HAP-1 (cell line): ENCODE data around the gene SMIM9.
"Not testable (repeated sequence)": the region's sequence is repeated elsewhere in the genome, so short reads cannot be mapped to it uniquely, and the experiment has no call there.

Source experiments
- DNase-seq, 2 experiments: peaks; one replicate each; pipeline ENCODE4 v3.0.0-alpha.2; 2016 to 2020; ENCODE audit warnings: low spot score in 2 of 2
- H3K27me3 ChIP-seq: fragments of 250-450 bp; sonication (Bioruptor Pico); 2 replicates; pipeline ENCODE4 v1.5.1; 2020; ENCODE audit warnings: low read depth, mild to moderate bottlenecking, moderate library complexity
- H3K36me3 ChIP-seq: fragments of 250-450 bp; sonication (Bioruptor Pico); replicated peaks from 2 replicates; pipeline ENCODE4 v1.5.1; 2020; ENCODE audit warnings: mild to moderate bottlenecking
- H3K4me1 ChIP-seq: fragments of 250-450 bp; sonication (Bioruptor Pico); 2 replicates; pipeline ENCODE4 v1.5.1; 2020; ENCODE audit warnings: mild to moderate bottlenecking
- H3K4me3 ChIP-seq: fragments of 250-450 bp; sonication (Bioruptor Pico); 2 replicates; pipeline ENCODE4 v1.5.1; 2020; ENCODE audit warnings: mild to moderate bottlenecking, moderate library complexity
- H3K9me3 ChIP-seq: fragments of 250-450 bp; sonication (Bioruptor Pico); 2 replicates; pipeline ENCODE4 v1.5.1; 2020; ENCODE audit warnings: mild to moderate bottlenecking, moderate library complexity
- in situ Hi-C: fragments of 300-500 bp; cut with MboI; formaldehyde crosslinking; loops from 3 replicates; pipeline ENCODE4 v1.14.3; 2020; ENCODE audit warnings: low sequenced_read_pairs, inconsistent platforms, mixed read lengths

SMIM9 gene

GRCh38 chrX:154824638-154825037 is 9.8 kb downstream of the SMIM9 start:
- Histone ChIP-seq H3K4me1 (0 out of 2 replicates have a peak, but pooled peaks cover 2% of the 10 kb centered on the region), H3K36me3 (no peaks in the 10 kb centered on the region), H3K9me3 (no peaks in the 10 kb centered on the region), H3K27me3 (peaks cover 2% of the 10 kb centered on the region; the same call in 1 of the 2 replicates), H3K4me3 (no peak overlapping the region)
- in situ Hi-C loops, result no loop called here
- DNase-seq, result no peak

GRCh38 chrX:154822029-154822428 is 12.4 kb downstream of the SMIM9 start:
- H3K4me1 ChIP-seq, result 0 out of 2 replicates have a peak, but pooled peaks cover 5% of the 10 kb centered on the region
- 0 out of 2 replicates have a peak, but pooled peaks cover 4% of the 10 kb centered on the region for H3K9me3 ChIP-seq
- no peaks in the 10 kb centered on the region for H3K36me3 ChIP-seq
- peaks cover 2% of the 10 kb centered on the region; the same call in 1 of the 2 replicates for H3K27me3 ChIP-seq
- in situ Hi-C loops, result no loop called here
- H3K4me3 ChIP-seq, result no peak overlapping the region
- no peak for DNase-seq

DNA sequence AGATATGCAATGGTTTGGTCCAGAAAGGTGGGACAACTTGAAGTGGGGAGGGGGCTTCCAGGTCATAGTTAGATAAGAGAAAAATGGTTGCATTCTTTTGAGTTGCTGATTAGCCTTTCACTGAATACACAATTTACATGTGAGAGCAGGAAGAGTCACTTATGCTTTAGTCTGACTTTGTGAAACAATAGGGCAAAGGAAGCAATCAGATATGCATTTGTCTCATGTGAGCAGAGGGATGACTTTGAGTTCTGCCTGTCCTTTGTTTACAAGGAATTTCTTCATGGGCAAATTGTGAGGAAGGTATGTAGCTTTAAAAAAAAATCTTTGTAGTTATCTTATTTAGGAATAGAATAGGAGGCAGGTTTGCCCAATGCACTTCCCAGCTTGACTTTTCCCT is 12.9 kb downstream of the SMIM9 start:
- in situ Hi-C loops, result no loop called here
- Histone ChIP-seq H3K4me1 (0 out of 2 replicates have a peak, but pooled peaks cover 5% of the 10 kb centered on the region), H3K27me3 (peaks cover 1% of the 10 kb centered on the region; the same call in 1 of the 2 replicates), H3K36me3 (no peaks in the 10 kb centered on the region), H3K9me3 (0 out of 2 replicates have a peak, but pooled peaks cover 4% of the 10 kb centered on the region), H3K4me3 (no peak overlapping the region)
- no peak for DNase-seq

DNA sequence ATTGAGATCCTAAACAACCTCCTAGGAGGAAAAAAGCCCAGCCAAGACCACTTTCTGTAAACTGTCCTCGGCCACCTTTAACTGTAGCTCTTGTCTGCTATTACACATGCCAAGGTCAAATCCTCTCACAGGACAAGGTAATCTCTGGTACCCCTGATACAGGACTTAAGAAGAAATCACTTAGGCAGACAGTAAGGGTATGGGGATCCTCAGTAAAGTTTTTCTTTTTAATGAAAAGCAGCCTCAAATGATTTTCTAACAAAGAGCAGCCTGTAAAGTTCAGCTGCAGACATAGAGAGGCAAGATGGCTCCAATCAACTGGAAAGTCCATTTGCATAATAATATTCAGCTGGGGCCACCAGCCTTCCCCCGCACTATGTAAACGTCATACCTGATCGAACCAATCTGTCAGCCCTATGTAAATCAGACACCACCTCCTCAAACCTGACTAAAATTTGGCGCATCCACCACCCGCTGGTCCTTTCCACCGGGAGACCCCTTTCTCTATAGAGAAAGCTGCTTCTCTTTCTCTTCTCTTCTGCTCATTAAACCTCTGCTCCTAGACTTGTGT is 14.6 kb downstream of the SMIM9 start:
- in situ Hi-C loops, result no loop called here
- no peak overlapping the region for H3K4me3 ChIP-seq
- H3K4me1 ChIP-seq, result 0 out of 2 replicates have a peak, but pooled peaks cover 5% of the 10 kb centered on the region
- H3K9me3 ChIP-seq, result 0 out of 2 replicates have a peak, but pooled peaks cover 4% of the 10 kb centered on the region
- DNase-seq, result peak in 1 of 2 experiments; percentile 33
- no peaks in the 10 kb centered on the region for H3K27me3 ChIP-seq
- H3K36me3 ChIP-seq, result no peaks in the 10 kb centered on the region

DNA sequence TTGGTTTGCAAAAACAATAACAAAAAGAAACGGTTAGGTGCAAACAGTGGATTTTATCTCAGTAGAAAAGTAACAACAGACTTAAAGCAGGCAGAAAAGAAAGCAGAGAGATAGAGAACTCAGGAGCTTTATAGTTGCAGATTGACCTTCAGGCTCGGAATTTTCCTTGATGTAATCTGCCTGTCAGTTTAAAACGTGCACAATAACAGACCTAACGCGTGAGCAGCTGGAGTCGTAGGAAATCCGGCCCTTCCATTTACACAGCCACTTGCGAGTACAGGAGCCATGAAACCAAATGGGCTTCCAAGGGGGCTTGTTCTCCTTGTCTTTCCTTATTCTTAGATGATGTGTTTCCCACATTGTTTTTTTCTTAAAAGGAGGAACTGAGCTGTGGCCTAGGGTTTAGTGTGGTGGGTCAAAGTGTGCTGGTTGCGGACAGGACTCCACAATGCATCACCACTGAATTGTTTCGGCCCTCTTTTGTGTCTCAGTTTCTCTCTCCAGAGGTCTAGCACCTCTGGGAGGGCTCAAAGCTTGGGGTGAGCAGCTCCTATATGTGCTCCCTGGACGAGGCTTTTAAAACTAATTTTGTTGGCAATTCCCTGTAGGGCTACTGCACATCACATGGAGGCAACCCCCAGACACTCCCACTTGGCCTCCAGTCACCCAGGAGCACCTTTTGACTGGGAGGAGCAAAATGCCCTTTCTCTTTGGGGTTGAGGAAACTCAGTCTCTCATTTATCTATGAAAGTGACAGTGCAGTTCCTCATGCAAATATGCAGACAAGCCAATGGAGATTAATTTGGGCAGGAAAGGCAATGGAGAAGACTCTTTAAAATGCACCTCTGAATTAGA is 15.3 kb downstream of the SMIM9 start:
- peaks cover 2% of the 10 kb centered on the region for H3K27me3 ChIP-seq
- H3K4me1 ChIP-seq, result 0 out of 2 replicates have a peak, but pooled peaks cover 5% of the 10 kb centered on the region
- DNase-seq, result no peak
- H3K36me3 ChIP-seq, result no peaks in the 10 kb centered on the region
- no peak overlapping the region for H3K4me3 ChIP-seq
- in situ Hi-C loops, result no loop called here
- H3K9me3 ChIP-seq, result 0 out of 2 replicates have a peak, but pooled peaks cover 4% of the 10 kb centered on the region

GRCh38 chrX:154817048-154817618 is 17.3 kb downstream of the SMIM9 start:
- H3K4me1 ChIP-seq, H3K9me3 ChIP-seq, DNase-seq, H3K4me3 ChIP-seq, H3K36me3 ChIP-seq, in situ Hi-C loops: not testable (repeated sequence)
- H3K27me3 ChIP-seq, result peaks cover 16% of the 10 kb centered on the region

DNA sequence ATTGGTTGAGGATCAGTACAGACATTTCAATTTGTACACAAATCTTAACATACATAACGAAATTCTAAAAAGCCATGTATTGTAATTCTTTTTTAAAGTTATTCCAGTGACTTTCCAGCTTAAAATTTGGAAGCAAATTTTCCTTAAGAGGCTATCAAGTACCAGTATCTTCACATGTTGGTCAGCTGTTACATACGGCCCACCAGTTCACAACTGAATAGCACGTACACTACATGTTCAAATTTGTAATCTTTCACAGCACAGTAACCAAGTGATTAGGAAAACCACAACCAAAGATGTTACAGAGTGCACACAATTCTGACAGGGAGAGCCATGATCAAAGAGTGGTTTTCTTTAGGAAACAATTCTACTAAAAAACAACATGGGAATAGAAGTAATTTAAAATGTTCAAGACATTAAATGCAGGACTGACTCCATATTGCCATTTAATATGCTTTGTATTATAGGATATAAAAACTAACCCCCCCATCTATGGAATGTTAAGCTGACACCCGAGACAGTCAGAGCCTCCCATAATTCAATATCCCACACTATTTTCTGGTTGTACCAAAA is 18.1 kb downstream of the SMIM9 start:
- H3K36me3 ChIP-seq, DNase-seq, H3K9me3 ChIP-seq, H3K4me3 ChIP-seq, H3K4me1 ChIP-seq, in situ Hi-C loops: not testable (repeated sequence)
- H3K27me3 ChIP-seq, result peaks cover 16% of the 10 kb centered on the region

GRCh38 chrX:154815274-154815818 is 19.1 kb downstream of the SMIM9 start:
- in situ Hi-C loops, result no loop called here
- 0 out of 2 replicates have a peak, but pooled peaks cover 5% of the 10 kb centered on the region for H3K4me1 ChIP-seq
- no peak for DNase-seq
- H3K27me3 ChIP-seq, result peaks cover 16% of the 10 kb centered on the region
- 0 out of 2 replicates have a peak, but pooled peaks cover 4% of the 10 kb centered on the region for H3K9me3 ChIP-seq
- no peak overlapping the region for H3K4me3 ChIP-seq
- no peaks in the 10 kb centered on the region for H3K36me3 ChIP-seq

DNA sequence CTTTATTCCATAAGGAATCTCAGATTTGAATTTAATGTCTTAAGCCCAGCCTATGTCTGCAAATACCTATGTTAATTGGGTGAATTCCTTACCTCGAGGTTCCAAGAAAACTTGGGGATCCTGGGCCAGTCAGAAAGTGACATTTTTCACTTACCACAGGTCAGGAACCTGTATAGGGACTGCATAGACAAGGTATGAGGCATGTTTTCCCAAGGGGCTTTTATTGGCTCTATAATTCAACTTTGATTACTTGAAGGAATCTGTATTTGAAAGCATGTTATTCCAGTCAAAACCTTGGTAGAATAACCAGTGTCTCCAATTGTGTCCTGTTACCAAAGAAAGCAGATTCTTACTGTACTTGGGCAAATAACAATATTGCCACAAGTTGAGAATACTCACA is 20.7 kb downstream of the SMIM9 start:
- in situ Hi-C loops, result no loop called here
- H3K9me3 ChIP-seq, result 0 out of 2 replicates have a peak, but pooled peaks cover 4% of the 10 kb centered on the region
- no peaks in the 10 kb centered on the region for H3K4me1 ChIP-seq
- H3K36me3 ChIP-seq, result no peaks in the 10 kb centered on the region
- H3K4me3 ChIP-seq, result no peak overlapping the region
- no peak for DNase-seq
- H3K27me3 ChIP-seq, result peaks cover 16% of the 10 kb centered on the region

GRCh38 chrX:154812341-154813101 is 21.9 kb downstream of the SMIM9 start:
- in situ Hi-C loops, result no loop called here
- Histone ChIP-seq H3K36me3 (no peaks in the 10 kb centered on the region), H3K4me3 (no peak overlapping the region), H3K4me1 (no peaks in the 10 kb centered on the region), H3K27me3 (peaks cover 16% of the 10 kb centered on the region), H3K9me3 (no peaks in the 10 kb centered on the region; the same call in 1 of the 2 replicates)
- DNase-seq, result no peak

- in situ Hi-C loops, result no loop called here
- no peak for DNase-seq
- Histone ChIP-seq H3K9me3 (no peaks in the 10 kb centered on the region; the same call in 1 of the 2 replicates), H3K36me3 (no peaks in the 10 kb centered on the region), H3K27me3 (peaks cover 16% of the 10 kb centered on the region), H3K4me3 (no peak overlapping the region), H3K4me1 (peaks cover 6% of the 10 kb centered on the region)
Measured at GRCh38 chrX:154809939-154810665, 24.4 kb downstream of the SMIM9 start.

DNA sequence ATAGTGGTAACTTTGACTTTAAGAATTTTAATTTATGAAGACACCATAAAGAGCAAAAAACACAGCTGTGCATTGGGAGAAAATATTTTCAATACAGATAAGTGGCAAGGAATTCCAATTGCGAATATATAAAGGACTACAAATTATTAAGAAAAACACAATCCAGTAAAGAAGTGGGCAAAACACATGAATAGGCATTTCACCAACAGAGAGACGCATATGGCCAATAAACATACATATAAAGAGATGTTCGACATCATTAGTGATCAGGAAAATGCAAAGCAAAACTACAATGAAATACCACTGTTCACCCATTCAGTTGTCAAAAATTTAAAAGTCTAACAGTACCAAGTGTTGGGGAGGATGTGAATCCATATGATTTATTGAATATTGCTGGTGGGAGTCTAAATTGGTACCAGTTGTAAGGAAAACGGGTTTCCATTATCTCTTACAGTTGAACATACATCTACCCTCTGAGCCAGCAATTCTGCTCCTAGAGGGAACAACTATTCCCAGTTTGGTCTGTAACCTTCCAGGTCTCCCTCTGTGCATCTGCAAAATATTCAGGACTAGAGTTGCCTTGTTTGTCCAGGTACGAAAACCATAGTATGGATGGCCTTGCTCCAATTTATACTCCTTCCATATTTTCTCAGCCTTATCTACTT is 27.5 kb downstream of the SMIM9 start:
- H3K27me3 ChIP-seq, result no peaks in the 10 kb centered on the region
- H3K4me1 ChIP-seq, result peaks cover 16% of the 10 kb centered on the region
- no peaks in the 10 kb centered on the region for H3K36me3 ChIP-seq
- no peak for DNase-seq
- H3K4me3 ChIP-seq, result no peak overlapping the region
- in situ Hi-C loops, result no loop called here
- H3K9me3 ChIP-seq, result no peaks in the 10 kb centered on the region; the same call in 1 of the 2 replicates
